Subcutaneous adipose tissue (tissue), 4 donors: ENCODE data around the gene UTS2R. TPM values are rescaled to one million over a fixed set of nuclear protein-coding genes. Genes with fewer than 3 reads are reported as not detected.

Source experiments
- total RNA-seq, 4 donors: library from RNA; depleted of rRNA; stranded (reverse); fragments of >200 nt; gene quantifications; one replicate each; pipeline ENCODE4 v1.1.0, GENCODE V29; 2016
- TF ChIP-seq, protein P1 (sequence below): fragments of 450-650 bp; IDR thresholded peaks from one replicate; pipeline ENCODE4 v1.5.1; 2016; ENCODE audit warnings: low read depth, mild to moderate bottlenecking, control low read depth, antibody characterized with exemption, moderate library complexity

The UTS2R gene
- total RNA-seq, 4 donors from 2014 or later: not detected

DNA sequence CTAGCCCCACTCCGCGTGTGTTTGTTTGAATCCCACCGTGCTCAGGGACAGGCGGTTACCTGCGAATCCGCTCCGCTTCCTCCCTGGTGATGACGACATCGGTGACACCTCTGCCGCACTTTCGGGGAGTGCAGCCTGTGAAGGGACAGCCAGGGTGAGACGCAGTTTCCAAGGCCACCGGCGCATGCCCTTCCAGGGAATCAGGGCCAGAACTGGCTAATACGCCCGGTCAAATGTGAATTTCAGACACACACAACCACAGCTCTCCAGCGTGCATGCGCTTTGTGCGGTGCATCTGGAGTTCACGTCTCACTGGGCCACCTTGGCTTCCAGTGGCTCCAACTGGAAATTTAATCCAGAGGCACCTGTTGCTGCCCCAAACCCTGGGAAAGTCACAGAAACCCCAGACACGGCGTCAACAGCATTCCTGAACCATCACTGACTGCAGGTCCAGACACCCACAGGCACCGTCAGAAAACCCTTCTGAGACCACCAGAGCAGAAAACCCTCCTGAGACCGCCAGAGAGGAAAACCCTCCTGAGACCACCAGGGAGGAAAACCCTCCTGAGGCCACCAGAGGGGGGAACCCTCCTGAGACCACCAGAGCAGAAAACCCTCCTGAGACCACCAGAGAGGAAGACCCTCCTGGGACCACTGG, 40.0 kb downstream of the UTS2R start:
- TF ChIP-seq, protein P1, sequence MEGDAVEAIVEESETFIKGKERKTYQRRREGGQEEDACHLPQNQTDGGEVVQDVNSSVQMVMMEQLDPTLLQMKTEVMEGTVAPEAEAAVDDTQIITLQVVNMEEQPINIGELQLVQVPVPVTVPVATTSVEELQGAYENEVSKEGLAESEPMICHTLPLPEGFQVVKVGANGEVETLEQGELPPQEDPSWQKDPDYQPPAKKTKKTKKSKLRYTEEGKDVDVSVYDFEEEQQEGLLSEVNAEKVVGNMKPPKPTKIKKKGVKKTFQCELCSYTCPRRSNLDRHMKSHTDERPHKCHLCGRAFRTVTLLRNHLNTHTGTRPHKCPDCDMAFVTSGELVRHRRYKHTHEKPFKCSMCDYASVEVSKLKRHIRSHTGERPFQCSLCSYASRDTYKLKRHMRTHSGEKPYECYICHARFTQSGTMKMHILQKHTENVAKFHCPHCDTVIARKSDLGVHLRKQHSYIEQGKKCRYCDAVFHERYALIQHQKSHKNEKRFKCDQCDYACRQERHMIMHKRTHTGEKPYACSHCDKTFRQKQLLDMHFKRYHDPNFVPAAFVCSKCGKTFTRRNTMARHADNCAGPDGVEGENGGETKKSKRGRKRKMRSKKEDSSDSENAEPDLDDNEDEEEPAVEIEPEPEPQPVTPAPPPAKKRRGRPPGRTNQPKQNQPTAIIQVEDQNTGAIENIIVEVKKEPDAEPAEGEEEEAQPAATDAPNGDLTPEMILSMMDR: no peak

DNA sequence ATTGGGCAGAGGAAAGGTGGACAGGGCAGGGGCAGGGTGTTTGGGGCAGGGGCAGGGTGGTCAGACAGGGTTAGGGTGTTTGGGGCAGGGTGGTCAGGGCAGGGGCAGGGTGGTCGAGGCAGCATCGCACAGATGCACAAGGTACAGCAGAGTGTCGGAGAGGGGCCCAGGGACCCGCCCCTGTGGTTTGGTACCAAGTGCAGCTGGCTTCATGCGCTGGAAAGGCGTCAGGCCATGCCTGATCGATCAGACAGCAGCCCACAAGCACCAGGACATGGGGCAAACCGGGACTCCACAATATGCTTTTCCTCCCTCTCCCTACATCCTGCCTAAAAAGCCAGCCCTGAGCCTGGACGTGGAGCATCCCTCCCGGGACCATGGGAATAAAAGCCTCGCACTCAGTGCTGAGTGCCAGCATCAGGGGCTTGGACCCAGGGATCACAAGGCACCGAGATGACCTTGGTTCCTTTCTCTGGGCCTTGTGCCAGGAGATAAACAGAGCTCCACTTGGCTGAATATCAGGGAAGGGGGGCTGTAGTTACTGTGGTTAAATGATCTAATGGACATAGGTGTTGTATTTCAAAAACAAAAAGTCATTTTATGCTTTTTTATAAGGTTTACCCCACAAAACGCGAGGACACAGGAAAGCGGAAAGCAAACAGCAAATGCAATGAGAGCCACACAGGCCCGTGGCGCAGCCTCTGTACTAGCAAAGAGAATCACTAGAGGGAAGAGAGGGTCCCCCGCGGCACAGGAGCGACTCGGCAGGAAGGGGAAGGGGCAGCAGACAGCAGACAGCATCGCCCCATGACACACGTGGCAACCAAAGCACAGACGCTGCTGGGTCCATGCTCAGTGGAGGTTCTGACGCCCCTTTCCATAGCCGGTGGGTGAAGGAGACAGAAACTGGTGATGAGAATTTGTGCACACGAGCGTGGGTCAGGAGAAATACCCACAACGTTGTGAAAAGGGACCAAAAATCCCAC, 41.3 kb downstream of the UTS2R start:
- TF ChIP-seq, protein P1: no peak

DNA sequence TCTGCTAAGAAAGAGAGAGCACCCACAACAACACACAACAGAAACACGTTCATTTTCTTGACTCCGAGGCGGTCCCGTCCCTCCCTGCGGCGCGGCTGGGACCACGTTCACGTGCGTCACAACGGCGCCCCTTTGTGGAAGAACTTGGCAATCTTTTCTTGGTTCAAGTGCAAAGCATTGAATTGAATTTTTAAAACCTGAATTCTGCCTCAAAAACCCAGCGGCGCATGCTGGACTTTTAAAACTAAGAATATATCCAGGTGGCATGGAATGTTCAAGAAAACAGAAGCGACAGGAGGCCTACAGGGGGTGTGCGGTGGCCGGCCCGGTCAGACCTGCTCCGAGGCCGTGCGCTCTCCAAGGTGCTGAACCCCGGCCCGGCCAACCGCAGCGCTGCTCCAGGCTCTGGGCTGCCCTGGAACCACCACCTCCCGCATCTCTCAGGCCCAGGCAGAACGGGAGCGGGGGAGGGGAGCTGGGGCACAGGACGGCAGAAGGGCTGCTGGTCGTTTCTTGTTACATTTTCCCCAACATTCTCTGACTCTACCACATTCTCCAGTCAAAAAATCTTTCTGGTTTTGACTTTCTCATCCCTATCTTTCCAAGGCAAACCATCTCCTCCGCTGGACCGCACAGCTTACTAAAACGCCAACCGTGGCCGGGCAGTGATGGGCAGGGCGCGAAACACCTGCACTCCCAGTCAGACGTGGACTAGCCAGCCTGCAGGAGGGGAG, 43.1 kb downstream of the UTS2R start:
- TF ChIP-seq, protein P1: no peak

DNA sequence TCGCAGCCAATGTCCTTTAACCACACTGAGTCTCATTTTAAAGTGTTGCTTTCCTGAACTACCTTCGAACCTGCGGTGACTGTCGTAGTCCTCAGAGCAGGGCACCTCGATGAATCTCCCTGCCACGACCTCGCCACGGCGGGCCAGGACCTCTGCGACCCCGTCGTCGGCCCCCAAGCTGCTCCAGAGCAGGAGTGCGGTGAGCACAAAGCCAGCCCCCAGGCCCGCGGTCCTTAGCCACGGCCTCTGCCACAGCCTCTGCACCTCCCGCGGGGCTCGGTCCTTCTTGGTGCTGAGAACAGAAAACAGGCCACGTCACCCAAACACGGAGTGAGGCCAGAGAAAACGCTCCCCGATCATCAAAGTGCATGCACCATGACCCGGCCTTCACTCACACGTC, 43.8 kb downstream of the UTS2R start:
- TF ChIP-seq, protein P1: no peak

DNA sequence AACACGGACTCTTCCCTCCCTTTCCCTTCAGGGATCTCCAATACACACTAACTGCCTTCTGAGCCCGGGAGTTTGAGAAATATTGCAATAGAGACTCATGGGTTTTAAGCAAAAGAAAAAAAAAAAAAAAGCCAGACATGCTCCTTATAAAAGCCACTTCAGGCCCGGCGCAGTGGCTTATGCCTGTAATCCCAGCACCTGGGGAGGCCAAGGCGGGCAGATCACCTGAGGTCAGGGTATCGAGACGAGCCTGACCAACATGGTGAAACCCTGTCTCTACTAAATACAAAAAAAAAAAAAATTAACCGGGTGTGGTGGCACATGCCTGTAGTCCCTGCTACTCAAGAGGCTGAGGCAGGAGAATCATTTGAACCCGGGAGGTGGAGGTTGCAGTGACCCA, 44.2 kb downstream of the UTS2R start:
- TF ChIP-seq, protein P1: no peak

DNA sequence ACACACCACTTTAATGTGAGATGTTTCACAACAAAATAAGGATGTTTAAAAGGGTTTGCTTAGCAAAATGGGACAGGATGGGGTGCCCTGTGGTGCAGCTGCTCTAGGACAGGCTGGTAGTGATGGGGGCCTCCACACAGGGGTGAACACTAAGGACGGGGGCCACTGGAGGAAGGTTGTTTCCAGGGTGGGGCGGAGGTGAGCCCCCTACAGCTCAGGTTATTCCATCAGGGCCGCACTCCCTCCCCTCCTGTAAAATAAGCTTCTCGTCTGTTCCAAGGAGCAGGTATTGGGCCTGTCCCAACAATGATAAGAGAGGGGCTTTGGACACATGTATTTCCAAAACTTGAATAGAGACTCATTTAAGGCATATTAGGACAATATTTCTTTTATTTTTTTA, 44.7 kb downstream of the UTS2R start:
- TF ChIP-seq, protein P1: no peak

DNA sequence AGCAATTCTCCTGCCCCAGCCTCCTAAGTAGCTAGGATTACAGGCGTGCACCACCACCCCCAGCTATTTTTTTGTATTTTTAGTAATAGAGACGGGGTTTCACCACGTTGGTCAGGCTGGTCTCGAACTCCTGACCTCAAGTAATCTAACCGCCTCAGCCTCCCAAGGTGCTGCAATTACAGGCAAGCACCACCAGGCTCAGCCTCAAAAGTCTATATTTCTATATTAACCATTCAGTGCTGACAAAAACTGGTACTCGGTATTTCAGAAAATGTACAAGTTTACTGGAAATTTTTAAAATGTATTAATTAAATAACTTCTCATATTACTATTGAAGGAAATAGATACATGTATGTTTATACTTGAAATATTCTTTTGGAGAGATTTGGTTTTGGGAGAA, 45.2 kb downstream of the UTS2R start:
- TF ChIP-seq, protein P1: no peak
